ENCODE data around the gene EHMT1. TPM values are rescaled to one million over a fixed set of nuclear protein-coding genes. Genes with fewer than 3 reads are reported as not detected.

The EHMT1 gene
- total and polyA plus RNA-seq, 2 of the 8 experiments (the other 6 are each of a cell fraction or from before 2014, with no cell fraction given), result 95.7 to 163 TPM

- TF ChIP-seq KDM4A (IDR thresholded peaks at IDR 0.05; ENCODE audit: low read depth, low read length, severe bottlenecking) (no peak), SUZ12 (IDR thresholded peaks at IDR 0.05; ENCODE audit: low read length) (no peak), CHD1 (IDR thresholded peaks at IDR 0.05; ENCODE audit: low read depth, low read length) (no peak), RBBP5 (IDR thresholded peaks at IDR 0.05; ENCODE audit: borderline replicate concordance, low read depth, low read length) (no peak), SAP30 (IDR thresholded peaks at IDR 0.05; ENCODE audit: insufficient read depth, insufficient replicate concordance, low read length) (no peak), MAFK (IDR thresholded peaks at IDR 0.05; ENCODE audit: low read depth, low read length) (no peak), CHD2 (IDR thresholded peaks at IDR 0.05; ENCODE audit: low read length) (no peak), EGR1 (IDR thresholded peaks at IDR 0.05; ENCODE audit: borderline replicate concordance, low read depth, low read length) (no peak), HDAC6 (IDR thresholded peaks at IDR 0.05; ENCODE audit: low read depth, low read length) (no peak)
- TF ChIP-seq, protein P1, sequence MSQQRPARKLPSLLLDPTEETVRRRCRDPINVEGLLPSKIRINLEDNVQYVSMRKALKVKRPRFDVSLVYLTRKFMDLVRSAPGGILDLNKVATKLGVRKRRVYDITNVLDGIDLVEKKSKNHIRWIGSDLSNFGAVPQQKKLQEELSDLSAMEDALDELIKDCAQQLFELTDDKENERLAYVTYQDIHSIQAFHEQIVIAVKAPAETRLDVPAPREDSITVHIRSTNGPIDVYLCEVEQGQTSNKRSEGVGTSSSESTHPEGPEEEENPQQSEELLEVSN (IDR thresholded peaks at IDR 0.05), result no peak
These were observed 89.9 kb downstream of the EHMT1 start (continued) for GRCh38 chr9:137708590-137709284.

Data from H1 (cell line).